Measurements from ENCODE around the gene NPC1. TPM values are rescaled to one million over a fixed set of nuclear protein-coding genes. Genes with fewer than 3 reads are reported as not detected.
"Not testable (repeated sequence)": the region's sequence is repeated elsewhere in the genome, so short reads cannot be mapped to it uniquely, and the experiment has no call there.

NPC1 gene
- total RNA-seq, 1 donor from 2014 or later = 28.6 TPM

GRCh38 chr18:23524213-23524707, 62.0 kb downstream of the NPC1 start:
- DNase-seq (ENCODE audit: low spot score) = no peak

DNA sequence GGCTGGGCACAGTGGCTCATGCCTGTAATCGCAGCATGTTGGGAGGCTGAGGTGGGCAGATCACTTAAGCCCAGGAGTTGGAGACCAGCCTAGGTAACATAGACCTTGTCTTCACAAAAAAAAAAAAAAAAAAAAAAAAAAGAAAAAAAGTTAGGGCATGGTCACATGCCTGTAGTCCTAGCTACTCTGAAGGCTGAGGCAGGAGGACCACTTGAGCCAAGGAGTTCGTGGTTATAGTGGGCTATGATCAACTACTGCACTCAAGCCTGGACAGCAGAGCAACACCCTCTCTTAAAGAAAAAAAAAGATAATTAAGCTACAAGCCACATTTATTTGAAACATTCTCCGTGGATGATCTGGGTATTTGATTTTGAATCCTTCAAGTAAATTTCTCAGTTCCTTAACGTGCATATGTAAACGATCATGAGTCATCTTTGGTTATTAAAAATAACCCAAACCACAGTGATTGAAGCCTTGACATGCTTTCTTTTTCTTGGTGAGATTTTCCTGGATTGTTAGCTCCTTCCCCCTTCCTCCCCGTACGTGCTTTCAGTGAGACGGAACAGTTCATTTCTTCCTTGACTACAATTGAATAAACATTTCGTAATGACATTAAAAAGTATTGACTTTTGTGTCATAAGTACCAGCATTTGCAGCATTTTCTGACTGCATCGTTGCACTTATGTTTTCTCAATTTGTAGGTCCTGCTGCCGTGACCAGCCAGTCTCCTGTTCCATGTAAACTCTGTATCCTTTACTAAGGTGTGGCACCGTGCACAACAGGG, 62.7 kb downstream of the NPC1 start:
- DNase-seq (ENCODE audit: low spot score) = no peak

DNA sequence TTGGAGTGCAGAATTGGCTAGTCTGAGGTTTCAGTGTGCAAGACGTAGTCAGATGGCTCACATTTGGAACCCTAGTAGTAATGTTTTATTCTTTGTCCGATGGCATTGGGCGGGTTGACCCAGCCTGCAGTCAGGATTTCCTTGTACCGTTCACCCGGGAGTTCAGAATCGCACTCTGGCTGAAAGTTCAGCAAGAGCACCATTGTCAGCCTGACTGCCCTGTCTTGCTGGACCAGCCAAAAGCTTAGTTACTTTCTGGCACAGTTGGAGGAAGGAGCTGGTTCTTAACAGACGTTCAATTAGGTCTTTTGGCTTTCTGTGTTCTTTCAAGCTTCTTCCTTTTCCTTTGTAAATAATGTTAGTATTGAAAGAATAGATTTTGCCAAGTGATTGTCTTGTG, 64.4 kb downstream of the NPC1 start:
- DNase-seq (ENCODE audit: low spot score) = no peak

GRCh38 chr18:23521271-23521670, 65.0 kb downstream of the NPC1 start:
- DNase-seq (ENCODE audit: low spot score) = no peak

- DNase-seq (ENCODE audit: low spot score) = no peak
These were observed 66.6 kb downstream of the NPC1 start for GRCh38 chr18:23519734-23520133.

- peak; percentile 83 for DNase-seq (ENCODE audit: low spot score)
These were observed 70.3 kb downstream of the NPC1 start for GRCh38 chr18:23515911-23516546.

DNA sequence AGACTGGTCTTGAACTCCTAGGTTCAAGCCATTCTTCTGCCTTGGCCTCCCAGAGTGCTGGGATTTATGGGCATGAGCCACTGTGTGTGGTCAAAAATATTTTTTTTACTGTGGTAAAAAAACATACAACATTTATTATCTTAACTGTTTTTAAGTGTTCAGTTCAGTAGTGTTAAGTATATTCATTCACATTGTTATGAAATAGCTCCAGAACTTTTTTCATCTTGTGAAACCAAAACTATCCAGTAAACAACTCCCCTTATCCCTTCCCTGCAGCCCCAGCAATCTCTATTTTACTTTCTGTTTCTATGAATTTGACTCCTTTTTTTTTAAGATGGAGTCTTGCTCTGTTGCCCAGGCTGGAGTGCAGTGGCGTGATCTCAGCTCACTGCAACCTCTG, 73.7 kb downstream of the NPC1 start:
- DNase-seq (ENCODE audit: low spot score) = no peak

- DNase-seq (ENCODE audit: low spot score) = not testable (repeated sequence)
These were observed 74.1 kb downstream of the NPC1 start for GRCh38 chr18:23512216-23512615.

DNA sequence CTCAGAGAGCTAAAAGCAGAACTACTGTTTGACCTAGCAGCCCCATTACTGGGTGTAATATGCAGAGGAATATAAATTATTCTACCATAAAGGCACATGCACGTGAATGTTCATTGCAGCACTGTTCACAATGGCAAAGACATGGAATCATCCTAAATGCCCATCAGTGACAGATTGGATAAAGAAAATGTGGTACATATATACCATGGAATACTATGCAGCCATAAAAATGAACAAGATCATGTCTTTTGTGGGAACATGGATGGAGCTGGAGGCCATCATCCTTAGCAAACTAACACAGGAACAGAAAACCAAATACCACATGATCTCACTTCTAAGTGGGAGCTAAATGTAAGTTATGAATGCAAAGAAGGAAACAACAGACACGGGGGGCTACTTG, 75.4 kb downstream of the NPC1 start:
- DNase-seq (ENCODE audit: low spot score) = not testable (repeated sequence)

- DNase-seq (ENCODE audit: low spot score) = no peak
These were observed 79.9 kb downstream of the NPC1 start for GRCh38 chr18:23506393-23506792.

GRCh38 chr18:23504720-23505119, 81.6 kb downstream of the NPC1 start:
- no peak for DNase-seq (ENCODE audit: low spot score)

GRCh38 chr18:23503963-23504344, 82.4 kb downstream of the NPC1 start:
- DNase-seq (ENCODE audit: low spot score) = no peak

DNA sequence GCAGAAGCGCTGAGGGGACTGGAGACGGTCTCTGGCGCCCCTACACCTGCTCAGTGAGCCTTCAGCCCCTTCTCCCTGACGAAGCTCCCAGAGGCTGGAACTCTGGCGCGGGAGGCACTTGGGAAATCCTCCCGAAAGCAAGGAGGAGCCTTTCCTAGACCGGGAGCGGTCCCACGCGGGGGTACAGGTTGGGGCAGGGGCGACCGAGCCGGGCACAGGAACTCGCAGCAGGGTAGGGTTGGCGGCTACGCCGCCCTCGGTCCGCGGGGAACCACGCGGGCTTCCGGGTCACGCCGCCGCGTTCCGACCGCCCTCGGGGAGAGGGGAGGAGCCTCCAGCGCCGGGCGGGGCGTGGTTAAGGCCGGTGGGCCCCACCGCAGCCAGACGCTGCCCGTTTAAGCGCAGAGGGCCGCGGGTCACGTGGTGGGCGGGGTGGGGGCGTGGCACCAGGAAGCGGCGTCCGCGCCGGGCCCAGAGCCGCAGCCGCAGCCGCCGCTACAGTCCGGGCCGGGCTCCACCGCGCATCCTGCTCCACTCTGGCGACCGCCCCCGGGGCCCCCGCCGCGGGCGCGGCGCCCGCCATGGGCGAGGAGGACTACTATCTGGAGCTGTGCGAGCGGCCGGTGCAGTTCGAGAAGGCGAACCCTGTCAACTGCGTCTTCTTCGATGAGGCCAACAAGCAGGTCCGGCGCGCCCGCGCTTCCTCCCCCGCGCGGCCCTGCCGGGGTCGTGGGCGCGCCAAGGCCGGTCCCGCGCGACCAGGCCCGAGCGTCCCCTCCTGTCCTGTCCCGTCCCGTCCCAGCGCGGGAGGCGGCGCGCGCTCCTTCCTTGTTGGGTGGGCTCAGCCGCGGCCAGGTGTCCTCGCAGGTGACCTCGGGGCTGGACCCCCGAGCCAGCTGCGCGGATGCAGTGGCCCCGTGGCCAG, 83.0 kb downstream of the NPC1 start, which contains the start of gene RMC1:
Gene RMC1 (plus strand): TSS at position 474 of the 925 bp plus-strand sequence. CDS start 108 bp downstream, at position 582.
- peak; percentile 94 for DNase-seq (ENCODE audit: low spot score)

DNA sequence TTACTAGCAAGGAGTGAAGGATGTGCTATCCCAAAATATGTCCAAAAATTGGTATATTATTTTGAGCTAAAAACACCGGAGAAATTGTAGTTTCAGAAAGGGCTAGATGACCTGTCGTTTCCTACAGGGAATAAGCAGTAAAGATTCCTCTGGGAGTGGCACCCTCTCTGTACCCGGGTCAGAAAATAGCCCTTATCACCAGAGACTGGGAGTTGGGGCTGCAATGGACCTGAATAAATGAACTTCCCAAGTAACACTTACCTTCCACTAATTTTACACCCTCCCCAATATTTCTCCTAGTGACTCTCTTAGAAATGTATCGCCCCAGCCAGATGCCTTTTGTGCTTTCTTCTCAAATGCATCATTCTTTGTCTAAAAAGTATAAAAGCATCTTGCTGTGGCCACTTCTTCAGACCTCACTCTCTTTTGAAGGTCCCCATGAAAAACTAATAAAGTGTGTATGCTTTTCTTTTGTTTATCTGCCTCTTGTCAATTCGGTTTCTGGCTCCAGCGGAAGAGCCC, 83.7 kb downstream of the NPC1 start:
- DNase-seq (ENCODE audit: low spot score) = no peak

GRCh38 chr18:23501626-23502025, 84.7 kb downstream of the NPC1 start:
- DNase-seq (ENCODE audit: low spot score) = no peak

- peak; percentile 59 for DNase-seq (ENCODE audit: low spot score)
These were observed 87.0 kb downstream of the NPC1 start for GRCh38 chr18:23499291-23499781.

DNA sequence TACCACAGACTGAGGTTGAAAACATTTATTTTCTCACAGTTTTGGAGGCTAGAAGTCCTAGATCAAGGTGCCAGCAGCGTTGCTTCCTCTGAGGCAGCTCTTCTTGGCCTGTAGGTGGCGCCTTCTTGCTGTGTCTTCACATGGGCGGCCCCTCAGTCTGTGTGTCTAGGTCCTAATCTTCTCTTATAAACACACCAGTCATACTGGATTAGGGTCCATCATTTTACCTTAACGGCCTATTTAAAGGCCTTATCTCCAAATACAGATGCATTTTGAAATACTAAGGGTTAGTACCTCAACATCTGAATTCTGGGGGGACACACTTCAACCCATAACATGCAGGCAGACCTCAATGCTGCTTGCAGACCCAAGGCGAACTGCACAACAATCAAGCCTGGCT, 87.4 kb downstream of the NPC1 start:
- DNase-seq (ENCODE audit: low spot score) = peak; percentile 72

DNA sequence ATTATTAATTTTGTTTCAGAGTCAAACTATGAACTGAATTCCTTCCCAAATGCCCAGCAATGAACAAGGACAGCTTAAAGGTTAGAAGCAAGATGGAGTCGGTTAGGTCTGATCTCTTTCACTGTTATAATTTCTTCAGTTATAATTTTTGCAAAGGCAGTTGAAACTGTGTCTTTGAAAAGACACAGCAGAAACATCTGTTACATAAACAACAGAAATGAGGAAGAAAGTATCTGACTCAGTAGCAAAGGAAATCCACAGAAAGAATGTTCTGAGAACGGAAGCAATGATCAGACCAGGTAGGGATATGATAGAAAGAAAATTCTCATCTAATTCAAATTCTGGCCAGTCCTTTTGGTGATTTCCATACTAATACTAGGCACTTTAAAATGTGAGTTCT, 88.2 kb downstream of the NPC1 start:
- DNase-seq (ENCODE audit: low spot score) = no peak

DNA sequence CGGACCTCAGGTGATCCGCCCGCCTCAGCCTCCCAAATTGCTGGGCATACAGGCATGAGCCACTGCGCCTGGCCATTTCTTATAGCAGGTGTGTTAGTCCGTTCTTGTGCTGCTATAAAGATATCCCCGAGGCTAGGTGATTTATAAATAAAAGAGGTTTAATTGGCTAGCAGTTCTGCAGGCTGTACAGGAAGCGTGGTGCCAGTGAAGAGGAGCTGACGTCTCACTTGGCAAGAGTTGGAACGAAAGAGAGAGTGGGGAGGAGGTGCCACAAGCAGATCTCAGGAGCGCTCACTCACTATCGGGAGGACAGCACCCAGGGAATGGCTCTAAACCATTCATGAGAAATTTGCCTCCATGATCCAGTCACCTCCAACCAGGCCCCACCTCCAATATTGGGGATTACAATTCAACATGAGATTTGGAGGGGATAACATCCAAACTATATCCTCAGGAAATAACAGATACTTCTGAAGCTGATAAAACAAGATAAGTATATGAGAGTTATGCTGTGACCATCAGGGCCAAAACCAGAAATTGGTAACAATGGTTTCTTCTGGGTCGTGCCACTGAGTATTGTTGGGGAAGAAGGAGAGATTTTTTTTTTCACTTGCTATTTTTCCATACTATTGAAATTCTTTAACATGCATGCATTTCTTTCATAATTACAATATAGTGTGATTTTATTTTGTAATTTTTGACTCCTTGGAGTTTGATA, 90.4 kb downstream of the NPC1 start:
- no peak for DNase-seq (ENCODE audit: low spot score)

DNA sequence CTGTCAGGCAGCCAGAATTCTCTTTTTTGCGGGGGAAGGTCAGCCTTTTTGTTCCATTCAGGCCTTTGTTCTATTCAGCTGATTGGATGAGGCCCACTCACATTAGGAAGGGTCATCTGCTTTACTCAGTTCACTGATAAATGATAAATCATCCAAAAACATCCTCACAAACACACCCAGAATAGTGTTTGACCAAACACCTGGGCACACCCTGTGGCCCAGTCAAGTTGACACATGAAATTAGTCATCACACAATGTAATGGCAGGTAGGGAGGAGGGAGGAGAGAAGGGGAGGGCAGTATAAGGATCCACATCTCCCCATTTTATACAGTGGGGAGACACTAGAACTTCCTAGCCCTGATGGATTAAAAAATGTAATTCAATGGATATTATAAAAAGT, 91.3 kb downstream of the NPC1 start:
- no peak for DNase-seq (ENCODE audit: low spot score)

GRCh38 chr18:23493654-23494053, 92.7 kb downstream of the NPC1 start:
- no peak for DNase-seq (ENCODE audit: low spot score)
